Heart right ventricle (tissue), 16 donors: ENCODE data around the gene GADL1. TPM values are rescaled to one million over a fixed set of nuclear protein-coding genes. Genes with fewer than 3 reads are reported as not detected.

ENCODE experiments used
- ATAC-seq, 8 donors: fragments of 200-7000 bp; cut with Tn5 transposase; one replicate each; pipeline ENCODE4 v1.9.1; 2020; ENCODE audit warnings: mild to moderate bottlenecking in 8 of 8, moderate library complexity in 8 of 8, moderate number of reproducible peaks in 1 of 8
- DNase-seq, 2 donors: peaks; one replicate each; pipeline ENCODE4 v3.0.0-alpha.2; 2020
- H3K27ac ChIP-seq, 10 donors: fragments of 200-600 bp; sonication (generic) in 2 of 10; one replicate each; pipeline versions ENCODE4 v1.5.0 to v1.8.0; 2020 to 2022; ENCODE audit warnings: mild to moderate bottlenecking in 3 of 10
- H3K27me3 ChIP-seq, 7 donors: fragments of 200-600 bp; one replicate each; pipeline ENCODE4 v1.8.0; 2021 to 2022; ENCODE audit warnings: mild to moderate bottlenecking in 2 of 7
- H3K36me3 ChIP-seq, 9 donors: fragments of 200-600 bp; sonication (generic) in 1 of 9; one replicate each; pipeline versions ENCODE4 v1.5.0 to v1.8.0; 2020 to 2022; ENCODE audit warnings: mild to moderate bottlenecking in 2 of 9
- H3K4me1 ChIP-seq, 9 donors: fragments of 200-600 bp; sonication (generic) in 1 of 9; one replicate each; pipeline versions ENCODE4 v1.5.0 to v1.8.0; 2020 to 2022; ENCODE audit warnings: mild to moderate bottlenecking in 4 of 9
- H3K4me3 ChIP-seq, 10 donors: fragments of 200-600 bp; sonication (generic) in 2 of 10; one replicate each; pipeline versions ENCODE4 v1.5.0 to v1.8.0; 2020 to 2022; ENCODE audit warnings: mild to moderate bottlenecking in 7 of 10, moderate library complexity in 2 of 10
- H3K9me3 ChIP-seq, 11 donors: fragments of 200-600 bp in 10 of 11; sonication (generic) in 2 of 11; one replicate each; pipeline versions ENCODE4 v1.5.0 to v1.8.0; 2013 to 2022; ENCODE audit warnings: mild to moderate bottlenecking in 2 of 11, control low read depth in 1 of 11, moderate library complexity in 1 of 11
- WGBS, 2 donors: extraction: QIAGEN DNeasy Blood & Tissue Kit; methylation state at CpG; one replicate each; pipeline ENCODE4 v1.1.7; 2013; ENCODE audit warnings: inconsistent platforms in 1 of 2; 5-methylcytosine and 5-hydroxymethylcytosine counted together
- intact Hi-C, 10 donors: fragments of 100-400 bp; cut with DNase I; formaldehyde crosslinking; loops; one replicate each; pipeline versions ENCODE4 v1.11.1 to v1.14.2; 2022
- polyA plus RNA-seq, 2 donors: library from polyadenylated mRNA; stranded (reverse); fragments of 200-250 nt; gene quantifications; one replicate each; pipeline ENCODE4 v1.2.3, GENCODE V29; 2013
- total RNA-seq, 10 donors: library from RNA; stranded (reverse); fragmentation: NEBNext Ultra II Directional in 3 of 10; extraction: Animal tissue kit (Norgen Biotek cat#: 25700) in 3 of 10; gene quantifications; one replicate each; pipeline versions ENCODE4 v1.2.1 to v1.2.4, GENCODE V29; 2021 to 2023
- TF ChIP-seq, protein P1 (sequence below), 9 donors: fragments of 200-600 bp; sonication (generic) in 2 of 9; IDR thresholded peaks; one replicate each; pipeline versions ENCODE4 v1.5.0 to v1.8.0; 2021 to 2022; ENCODE audit warnings: antibody characterized with exemption in 9 of 9, mild to moderate bottlenecking in 5 of 9, moderate library complexity in 1 of 9
- donor health status: Arrhythmogenic right ventricular cardiomyopathy.
- donor health status: ischemic (EF 13 %, LVEDD 7.1; RV severe dilation, severe dysfunction).
- donor health status: healthy with polysubstance abuse.
- donor health status: DM: no; HTN: yes; CAD: no.
- donor health status: DM: no; HTN: no; CAD: no.
- donor health status: ischemic (EF 25% LVEDD 6.9; RV normal size, moderate dysfunction).
- donor health status: ischemic (EF 25% LVEDD 5.7; RV mildly dilated, moderate dysfunction).
- donor health status: healthy.
- donor health status: DM: yes; HTN: yes; CAD: no.
- donor health status: Ischemic cardiomyopathy.
- donor health status: ischemic (EF 35%, LVEDD 5.7; RV mildly dilated, moderate dysfunction).
- donor health status: nonischemic (EF 11% LVEDD 7.7; RV severe dilation, severe dysfunction).
- donor health status: DM: yes; HTN: yes; CAD: no.
- donor health status: PGD.
- donor health status: ischemic (EF 29% LVEDD 5.4; RV normal size, mild dysfunction).
- donor health status: nonischemic (EF 23%, LVEDD 6.1; RV moderate dilation, normal function).

Gene GADL1
- total and polyA plus RNA-seq, 12 donors: 0.12 to 1.6 (median 0.40) TPM; not detected in 4

DNA sequence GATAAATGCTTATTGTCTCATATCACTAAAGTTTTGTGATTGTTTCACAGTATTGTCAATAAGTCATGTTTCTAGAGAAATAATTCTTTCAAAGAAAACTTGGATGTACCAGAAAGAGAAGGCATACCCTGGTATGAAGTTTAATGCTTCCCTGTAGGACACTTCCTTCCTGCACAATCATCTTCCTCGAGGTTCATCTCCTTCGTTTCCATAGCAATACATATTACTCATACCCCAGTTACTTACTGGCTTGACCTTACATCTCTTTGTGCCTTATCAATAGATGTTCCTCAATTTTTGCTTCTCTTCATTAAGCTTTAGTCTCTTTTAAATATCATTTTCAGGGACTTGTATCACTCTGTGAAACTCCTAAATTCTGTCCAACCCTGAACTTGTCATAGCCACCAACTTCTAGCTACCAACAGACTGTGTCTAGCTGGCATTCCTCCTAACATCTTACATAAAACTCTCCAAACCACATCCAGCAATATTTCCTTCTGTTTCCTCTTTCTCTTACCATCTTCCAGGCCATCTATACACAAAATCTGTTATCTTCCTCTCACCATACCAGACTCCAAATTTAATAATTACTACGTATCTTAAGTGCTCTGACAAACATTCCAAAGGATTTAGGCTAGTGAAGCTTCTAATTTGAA, 134.3 kb downstream of the GADL1 start:
- 54 to 57% methylated on average over 3 of the region's 3 CpGs for WGBS, 2 donors

DNA sequence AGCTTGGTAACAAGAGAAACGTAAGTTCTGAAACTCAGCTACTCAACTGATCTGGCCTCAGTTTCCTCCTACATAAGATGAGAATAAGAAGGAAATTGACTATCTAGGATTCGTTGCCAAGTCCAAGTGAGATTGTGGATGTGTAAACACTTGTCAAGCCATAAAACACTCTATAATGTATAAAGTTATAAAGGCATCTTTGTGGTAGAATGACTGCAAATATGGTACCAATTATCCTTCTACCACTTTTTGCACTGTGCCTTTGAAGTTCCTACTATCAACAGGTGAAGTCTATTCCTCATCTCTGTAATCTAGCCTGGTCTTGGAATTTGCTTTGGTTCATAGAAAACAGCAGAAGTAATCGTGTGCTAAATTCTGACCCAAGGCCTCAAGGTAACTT, 138.2 kb downstream of the GADL1 start:
- H3K27me3 ChIP-seq: no peaks in the 10 kb centered on the region
- TF ChIP-seq, protein P1, sequence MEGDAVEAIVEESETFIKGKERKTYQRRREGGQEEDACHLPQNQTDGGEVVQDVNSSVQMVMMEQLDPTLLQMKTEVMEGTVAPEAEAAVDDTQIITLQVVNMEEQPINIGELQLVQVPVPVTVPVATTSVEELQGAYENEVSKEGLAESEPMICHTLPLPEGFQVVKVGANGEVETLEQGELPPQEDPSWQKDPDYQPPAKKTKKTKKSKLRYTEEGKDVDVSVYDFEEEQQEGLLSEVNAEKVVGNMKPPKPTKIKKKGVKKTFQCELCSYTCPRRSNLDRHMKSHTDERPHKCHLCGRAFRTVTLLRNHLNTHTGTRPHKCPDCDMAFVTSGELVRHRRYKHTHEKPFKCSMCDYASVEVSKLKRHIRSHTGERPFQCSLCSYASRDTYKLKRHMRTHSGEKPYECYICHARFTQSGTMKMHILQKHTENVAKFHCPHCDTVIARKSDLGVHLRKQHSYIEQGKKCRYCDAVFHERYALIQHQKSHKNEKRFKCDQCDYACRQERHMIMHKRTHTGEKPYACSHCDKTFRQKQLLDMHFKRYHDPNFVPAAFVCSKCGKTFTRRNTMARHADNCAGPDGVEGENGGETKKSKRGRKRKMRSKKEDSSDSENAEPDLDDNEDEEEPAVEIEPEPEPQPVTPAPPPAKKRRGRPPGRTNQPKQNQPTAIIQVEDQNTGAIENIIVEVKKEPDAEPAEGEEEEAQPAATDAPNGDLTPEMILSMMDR (IDR thresholded peaks at IDR 0.05): no peak
- H3K36me3 ChIP-seq: no peaks in the 10 kb centered on the region
- 92 to 95% methylated on average over 3 of the region's 3 CpGs for WGBS, 2 donors
- no peaks in the 10 kb centered on the region for H3K9me3 ChIP-seq
- H3K4me1 ChIP-seq: peaks cover 0 to 16% (median 0%) of the 10 kb centered on the region in 9 donors
- no peak overlapping the region for H3K4me3 ChIP-seq
- no peak overlapping the region for H3K27ac ChIP-seq
- DNase-seq (no peak), ATAC-seq (no peak)
- intact Hi-C loops: loop anchor here in 3 of 10 donors (10.0 kb wide), 2 partner anchors 711 to 741 kb away; no protein-coding TSS in a partner anchor

More for the DNA sequence above, 134.3 kb downstream of the GADL1 start:
- Histone ChIP-seq H3K9me3 (no peaks in the 10 kb centered on the region), H3K27ac (no peak overlapping the region), H3K4me1 (peaks cover 0 to 11% (median 0%) of the 10 kb centered on the region in 9 donors), H3K4me3 (no peak overlapping the region), H3K27me3 (no peaks in the 10 kb centered on the region), H3K36me3 (no peaks in the 10 kb centered on the region)
- TF ChIP-seq, protein P1 (IDR thresholded peaks at IDR 0.05): no peak
- intact Hi-C loops: loop anchor here in 2 of 10 donors (10.0 kb wide), 2 partner anchors 785 to 1015 kb away; no protein-coding TSS in a partner anchor
- ATAC-seq (no peak), DNase-seq (no peak)

DNA sequence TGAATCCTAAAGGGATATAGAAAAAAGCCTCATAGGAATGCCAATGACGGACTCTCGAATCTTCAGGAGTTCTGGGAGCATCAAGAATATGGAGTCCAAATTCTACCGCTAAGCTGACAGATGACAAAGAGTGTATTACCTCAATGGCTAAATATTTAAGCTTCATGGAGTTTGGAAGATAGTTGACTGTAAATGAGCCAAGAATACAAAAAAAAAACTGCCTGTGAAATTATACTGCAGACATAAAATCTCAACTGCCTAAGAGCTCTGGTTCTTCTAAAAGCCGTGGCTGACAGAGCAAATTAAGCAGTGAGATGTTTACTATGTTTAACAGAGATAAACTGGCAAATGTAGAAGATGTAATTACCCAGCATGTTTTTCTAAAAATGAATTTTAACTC, 140.0 kb downstream of the GADL1 start:
- no peak for DNase-seq
- intact Hi-C loops: loop anchor here in 6 of 10 donors (5.0 to 10.0 kb wide), 5 partner anchors 557 to 740 kb away; no protein-coding TSS in a partner anchor
- 65 to 66% methylated on average over 4 of the region's 4 CpGs for WGBS, 2 donors
- Histone ChIP-seq H3K27ac (no peak overlapping the region), H3K4me1 (peaks cover 0 to 11% (median 0%) of the 10 kb centered on the region in 9 donors), H3K9me3 (no peaks in the 10 kb centered on the region), H3K36me3 (no peaks in the 10 kb centered on the region), H3K27me3 (no peaks in the 10 kb centered on the region), H3K4me3 (no peak overlapping the region)
- TF ChIP-seq, protein P1 (IDR thresholded peaks at IDR 0.05): no peak
- ATAC-seq: no peak

DNA sequence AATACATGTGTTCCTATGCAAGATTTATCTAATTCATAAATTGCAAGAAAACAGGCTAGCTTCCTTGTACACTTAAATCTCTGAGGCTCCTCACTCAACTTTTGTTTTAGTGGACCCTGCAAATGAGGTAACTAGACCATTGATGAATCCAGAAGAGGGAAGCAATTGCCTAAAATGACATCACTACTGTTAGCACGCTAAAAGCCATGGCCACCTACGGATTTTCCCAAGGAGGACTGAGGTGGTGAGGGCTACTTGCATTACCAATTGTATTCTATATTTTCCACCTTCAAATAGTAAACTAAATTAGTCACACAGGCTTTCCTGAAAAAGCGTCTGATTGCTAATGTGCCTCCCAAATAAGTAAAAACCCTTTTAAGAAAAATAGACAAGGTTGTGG, 140.7 kb downstream of the GADL1 start:
- 91 to 93% methylated on average over 3 of the region's 3 CpGs for WGBS, 2 donors
- Histone ChIP-seq H3K4me3 (no peak overlapping the region), H3K27me3 (no peaks in the 10 kb centered on the region), H3K4me1 (peaks cover 0 to 12% (median 0%) of the 10 kb centered on the region in 9 donors), H3K9me3 (no peaks in the 10 kb centered on the region), H3K27ac (no peak overlapping the region), H3K36me3 (no peaks in the 10 kb centered on the region)
- intact Hi-C loops: loop anchor here in 6 of 10 donors (5.0 to 10.0 kb wide), 5 partner anchors 556 to 739 kb away; no protein-coding TSS in a partner anchor
- no peak for DNase-seq
- ATAC-seq: no peak
- TF ChIP-seq, protein P1 (IDR thresholded peaks at IDR 0.05): no peak
